Transverse colon (tissue), 4 donors: ENCODE data around the gene ENO2.

ENCODE experiments used
- POLR2A ChIP-seq: fragments of 450-650 bp; IDR thresholded peaks from one replicate; pipeline ENCODE4 v1.6.1; 2016; ENCODE audit warnings: antibody characterized with exemption, mild to moderate bottlenecking, moderate library complexity
- POLR2AphosphoS5 ChIP-seq, 3 donors: sonication (generic); formaldehyde crosslinking; IDR thresholded peaks; one replicate each; pipeline ENCODE4 v1.6.1; 2016; ENCODE audit warnings: antibody characterized with exemption in 3 of 3
- TF ChIP-seq, protein P1 (sequence below), 5 experiments: fragments of 200-600 bp in 3 of 5; fragments of 450-650 bp in 2 of 5; sonication (generic) in 3 of 5; IDR thresholded peaks; 1 replicate in 2 of 5; 2 replicates in 3 of 5; pipeline ENCODE4 v1.5.1; 2016 to 2017; ENCODE audit warnings: antibody characterized with exemption in 5 of 5, inconsistent platforms in 3 of 5, mild to moderate bottlenecking in 2 of 5, moderate library complexity in 1 of 5

DNA sequence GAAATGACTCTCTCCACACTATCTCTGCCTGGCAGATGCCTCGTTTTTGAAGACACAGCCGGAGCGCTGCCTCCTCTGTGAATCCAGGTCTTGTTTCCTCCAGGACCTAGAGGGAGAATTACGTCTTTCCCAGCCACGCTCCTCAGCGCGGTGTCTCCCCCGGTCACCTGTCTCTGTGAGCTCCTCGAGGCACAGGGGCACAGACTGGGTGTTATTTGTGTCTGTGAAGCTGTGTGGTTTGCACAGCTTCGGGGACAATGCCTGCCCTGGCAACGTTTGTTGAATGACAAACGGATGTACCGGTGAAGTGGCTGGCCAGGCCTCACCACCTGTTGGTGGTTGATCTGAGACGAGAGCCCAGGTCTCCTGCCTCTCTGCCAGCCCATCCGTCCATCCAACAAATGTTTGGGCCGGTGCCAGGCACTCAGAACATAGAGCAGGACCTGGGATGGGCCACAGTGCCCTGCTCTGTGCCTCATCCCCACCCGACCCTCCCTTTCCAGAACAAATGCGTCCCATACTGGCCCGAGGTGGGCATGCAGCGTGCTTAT, 42.8 kb downstream of the ENO2 start:
- TF ChIP-seq, protein P1, sequence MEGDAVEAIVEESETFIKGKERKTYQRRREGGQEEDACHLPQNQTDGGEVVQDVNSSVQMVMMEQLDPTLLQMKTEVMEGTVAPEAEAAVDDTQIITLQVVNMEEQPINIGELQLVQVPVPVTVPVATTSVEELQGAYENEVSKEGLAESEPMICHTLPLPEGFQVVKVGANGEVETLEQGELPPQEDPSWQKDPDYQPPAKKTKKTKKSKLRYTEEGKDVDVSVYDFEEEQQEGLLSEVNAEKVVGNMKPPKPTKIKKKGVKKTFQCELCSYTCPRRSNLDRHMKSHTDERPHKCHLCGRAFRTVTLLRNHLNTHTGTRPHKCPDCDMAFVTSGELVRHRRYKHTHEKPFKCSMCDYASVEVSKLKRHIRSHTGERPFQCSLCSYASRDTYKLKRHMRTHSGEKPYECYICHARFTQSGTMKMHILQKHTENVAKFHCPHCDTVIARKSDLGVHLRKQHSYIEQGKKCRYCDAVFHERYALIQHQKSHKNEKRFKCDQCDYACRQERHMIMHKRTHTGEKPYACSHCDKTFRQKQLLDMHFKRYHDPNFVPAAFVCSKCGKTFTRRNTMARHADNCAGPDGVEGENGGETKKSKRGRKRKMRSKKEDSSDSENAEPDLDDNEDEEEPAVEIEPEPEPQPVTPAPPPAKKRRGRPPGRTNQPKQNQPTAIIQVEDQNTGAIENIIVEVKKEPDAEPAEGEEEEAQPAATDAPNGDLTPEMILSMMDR (IDR thresholded peaks at IDR 0.05): no peak
- TF ChIP-seq POLR2A: no peak
- no peak for TF ChIP-seq POLR2AphosphoS5 (IDR thresholded peaks at IDR 0.05)
